ENCODE results near the gene RNF215. TPM values are rescaled to one million over a fixed set of nuclear protein-coding genes. Genes with fewer than 3 reads are reported as not detected.

Gene RNF215
- total RNA-seq, 1 donor from 2014 or later = 11.9 TPM

GRCh38 chr22:30432520-30432919 lies 45.3 kb upstream of the RNF215 start:
- Histone ChIP-seq H3K27ac (no peak overlapping the region), H3K36me3 (no peaks in the 10 kb centered on the region), H3K27me3 (no peaks in the 10 kb centered on the region), H3K4me1 (no peaks in the 10 kb centered on the region), H3K9ac (no peak overlapping the region), H3K79me2 (ENCODE audit: low read depth) (no peaks in the 10 kb centered on the region), H3K9me3 (ENCODE audit: low read depth) (no peaks in the 10 kb centered on the region), H3F3A (ENCODE audit: low read depth) (no peaks in the 10 kb centered on the region), H3K4me2 (no peak overlapping the region), H3K4me3 (no peak overlapping the region), H2AFZ (replicated peaks) (no peak overlapping the region), H4K20me1 (ENCODE audit: low read depth) (peaks cover 1% of the 10 kb centered on the region)
- H3K9me3 Mint-ChIP-seq = no peaks in the 10 kb centered on the region
- H3K36me3 Mint-ChIP-seq = peaks cover 5% of the 10 kb centered on the region
- no peaks in the 10 kb centered on the region for H3K27me3 Mint-ChIP-seq (ENCODE audit: insufficient read depth, low read depth)
- peaks cover 8% of the 10 kb centered on the region for H3K4me1 Mint-ChIP-seq
- no peak for DNase-seq (ENCODE audit: low spot score)
- H3K27ac Mint-ChIP-seq = no peak overlapping the region
- no peak overlapping the region for H3K4me3 Mint-ChIP-seq
- TF ChIP-seq EZH2 (IDR thresholded peaks at IDR 0.05) (no peak), EZH2phosphoT487 (IDR thresholded peaks at IDR 0.05) (no peak)
- TF ChIP-seq, protein P1, sequence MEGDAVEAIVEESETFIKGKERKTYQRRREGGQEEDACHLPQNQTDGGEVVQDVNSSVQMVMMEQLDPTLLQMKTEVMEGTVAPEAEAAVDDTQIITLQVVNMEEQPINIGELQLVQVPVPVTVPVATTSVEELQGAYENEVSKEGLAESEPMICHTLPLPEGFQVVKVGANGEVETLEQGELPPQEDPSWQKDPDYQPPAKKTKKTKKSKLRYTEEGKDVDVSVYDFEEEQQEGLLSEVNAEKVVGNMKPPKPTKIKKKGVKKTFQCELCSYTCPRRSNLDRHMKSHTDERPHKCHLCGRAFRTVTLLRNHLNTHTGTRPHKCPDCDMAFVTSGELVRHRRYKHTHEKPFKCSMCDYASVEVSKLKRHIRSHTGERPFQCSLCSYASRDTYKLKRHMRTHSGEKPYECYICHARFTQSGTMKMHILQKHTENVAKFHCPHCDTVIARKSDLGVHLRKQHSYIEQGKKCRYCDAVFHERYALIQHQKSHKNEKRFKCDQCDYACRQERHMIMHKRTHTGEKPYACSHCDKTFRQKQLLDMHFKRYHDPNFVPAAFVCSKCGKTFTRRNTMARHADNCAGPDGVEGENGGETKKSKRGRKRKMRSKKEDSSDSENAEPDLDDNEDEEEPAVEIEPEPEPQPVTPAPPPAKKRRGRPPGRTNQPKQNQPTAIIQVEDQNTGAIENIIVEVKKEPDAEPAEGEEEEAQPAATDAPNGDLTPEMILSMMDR (IDR thresholded peaks at IDR 0.05) = no peak

DNA sequence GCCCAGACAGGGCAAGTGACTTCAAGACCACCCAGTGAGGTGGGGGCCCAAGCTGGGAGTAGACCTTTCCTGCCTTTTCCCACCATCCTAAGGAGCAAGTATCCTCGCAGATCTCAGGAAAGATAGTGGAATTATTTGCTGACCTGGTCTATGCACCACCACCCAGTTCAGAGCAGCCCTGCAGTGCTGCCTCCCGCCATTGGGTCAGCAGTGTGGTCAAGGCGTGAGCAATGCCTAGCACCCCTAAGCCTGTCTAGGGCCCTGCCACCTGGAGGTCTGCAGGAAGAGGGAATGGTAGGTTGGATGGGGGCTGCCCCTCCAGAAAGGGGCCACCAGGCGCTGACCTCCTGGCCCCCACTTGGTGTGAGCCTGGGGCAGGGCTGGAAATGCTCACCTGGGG lies 44.9 kb upstream of the RNF215 start:
- Histone ChIP-seq H3K27ac (no peak overlapping the region), H3K9me3 (ENCODE audit: low read depth) (no peaks in the 10 kb centered on the region), H3K4me2 (no peak overlapping the region), H3K79me2 (ENCODE audit: low read depth) (no peaks in the 10 kb centered on the region), H3F3A (ENCODE audit: low read depth) (no peaks in the 10 kb centered on the region), H3K4me1 (no peaks in the 10 kb centered on the region), H3K4me3 (no peak overlapping the region), H3K36me3 (no peaks in the 10 kb centered on the region), H4K20me1 (ENCODE audit: low read depth) (peaks cover 5% of the 10 kb centered on the region), H2AFZ (replicated peaks) (no peak overlapping the region), H3K9ac (no peak overlapping the region), H3K27me3 (no peaks in the 10 kb centered on the region)
- peaks cover 8% of the 10 kb centered on the region for H3K4me1 Mint-ChIP-seq
- DNase-seq (ENCODE audit: low spot score) = no peak
- TF ChIP-seq EZH2phosphoT487 (IDR thresholded peaks at IDR 0.05) (no peak), EZH2 (IDR thresholded peaks at IDR 0.05) (no peak)
- no peaks in the 10 kb centered on the region for H3K27me3 Mint-ChIP-seq (ENCODE audit: insufficient read depth, low read depth)
- no peak overlapping the region for H3K4me3 Mint-ChIP-seq
- H3K36me3 Mint-ChIP-seq = peaks cover 8% of the 10 kb centered on the region
- H3K9me3 Mint-ChIP-seq = no peaks in the 10 kb centered on the region
- H3K27ac Mint-ChIP-seq = no peak overlapping the region

GRCh38 chr22:30430933-30431332 lies 43.7 kb upstream of the RNF215 start:
- H3K9me3 ChIP-seq (ENCODE audit: low read depth) = no peaks in the 10 kb centered on the region
- H3K27me3 Mint-ChIP-seq (ENCODE audit: insufficient read depth, low read depth) = peaks cover 2% of the 10 kb centered on the region
- no peak for DNase-seq (ENCODE audit: low spot score)

DNA sequence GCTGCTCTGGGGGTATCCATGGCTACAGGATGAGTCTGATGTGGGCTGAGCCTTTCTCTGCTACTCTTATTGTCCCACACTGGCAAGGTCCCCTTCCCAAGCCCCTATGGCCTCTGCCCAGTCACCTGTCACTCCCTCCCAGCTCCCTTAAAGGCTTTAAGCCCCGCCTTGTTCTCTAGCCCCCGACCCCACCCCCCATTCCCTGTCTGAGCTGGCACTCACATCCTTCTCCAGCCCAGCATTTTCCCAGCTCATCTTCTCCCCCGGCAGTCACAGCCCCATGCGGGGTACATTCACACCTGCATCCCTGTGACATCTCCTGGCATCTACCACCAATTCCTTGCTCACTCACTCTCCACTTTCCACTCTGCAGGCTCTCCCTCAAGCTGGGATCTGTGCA lies 42.7 kb upstream of the RNF215 start:
- Mint-ChIP-seq H3K27ac (no peak overlapping the region), H3K27me3 (ENCODE audit: insufficient read depth, low read depth) (peaks cover 2% of the 10 kb centered on the region), H3K4me3 (no peak overlapping the region), H3K4me1 (peaks cover 18% of the 10 kb centered on the region), H3K9me3 (no peaks in the 10 kb centered on the region), H3K36me3 (peaks cover 8% of the 10 kb centered on the region)
- Histone ChIP-seq H2AFZ (replicated peaks) (no peak overlapping the region), H3K9ac (no peak overlapping the region), H3K79me2 (ENCODE audit: low read depth) (no peaks in the 10 kb centered on the region), H3K36me3 (no peaks in the 10 kb centered on the region), H3K4me3 (no peak overlapping the region), H3K4me1 (no peaks in the 10 kb centered on the region), H3F3A (ENCODE audit: low read depth) (peaks cover 11% of the 10 kb centered on the region), H3K9me3 (ENCODE audit: low read depth) (no peaks in the 10 kb centered on the region), H3K27ac (no peak overlapping the region), H4K20me1 (ENCODE audit: low read depth) (peaks cover 11% of the 10 kb centered on the region), H3K4me2 (no peak overlapping the region), H3K27me3 (no peaks in the 10 kb centered on the region)
- TF ChIP-seq EZH2 (IDR thresholded peaks at IDR 0.05) (no peak), EZH2phosphoT487 (IDR thresholded peaks at IDR 0.05) (no peak)
- TF ChIP-seq, protein P1 (IDR thresholded peaks at IDR 0.05) = no peak
- DNase-seq (ENCODE audit: low spot score) = no peak

More at GRCh38 chr22:30430933-30431332, 43.7 kb upstream of the RNF215 start:
- peaks cover 18% of the 10 kb centered on the region for H3K4me1 Mint-ChIP-seq
- Histone ChIP-seq H3K4me3 (no peak overlapping the region), H3K36me3 (no peaks in the 10 kb centered on the region), H3K79me2 (ENCODE audit: low read depth) (no peaks in the 10 kb centered on the region), H3K27me3 (no peaks in the 10 kb centered on the region), H3K4me1 (no peaks in the 10 kb centered on the region), H2AFZ (replicated peaks) (no peak overlapping the region), H3F3A (ENCODE audit: low read depth) (peaks cover under 1% of the 10 kb centered on the region), H3K27ac (no peak overlapping the region), H4K20me1 (ENCODE audit: low read depth) (peaks cover 11% of the 10 kb centered on the region), H3K4me2 (no peak overlapping the region), H3K9ac (no peak overlapping the region)
- H3K4me3 Mint-ChIP-seq = no peak overlapping the region
- no peak overlapping the region for H3K27ac Mint-ChIP-seq
- H3K9me3 Mint-ChIP-seq = no peaks in the 10 kb centered on the region
- H3K36me3 Mint-ChIP-seq = peaks cover 8% of the 10 kb centered on the region
- TF ChIP-seq, protein P1 (IDR thresholded peaks at IDR 0.05) = peak; percentile 12
- no peak for TF ChIP-seq EZH2phosphoT487 (IDR thresholded peaks at IDR 0.05)

Measured in neural progenitor cell (in vitro differentiated cells).